GM23338 (cell line): ENCODE measurements around the gene AQP7. TPM values are rescaled to one million over a fixed set of nuclear protein-coding genes. Genes with fewer than 3 reads are reported as not detected.
"Not testable (repeated sequence)": the region's sequence is repeated elsewhere in the genome, so short reads cannot be mapped to it uniquely, and the experiment has no call there.

Experiments
- ATAC-seq: fragments of 200-7000 bp; cut with Tn5 transposase; 3 replicates; pipeline ENCODE4 v1.9.1; 2020
- DNase-seq: peaks from one replicate; pipeline ENCODE4 v3.0.0-alpha.2; 2015; ENCODE audit warnings: low spot score
- H2AFZ ChIP-seq: fragments of 200-600 bp; sonication (generic); 2 replicates; pipeline ENCODE4 v1.8.0; 2016; ENCODE audit warnings: antibody characterized with exemption, mild to moderate bottlenecking, moderate library complexity
- H3F3A ChIP-seq: fragments of 200-600 bp; sonication (generic); replicated peaks from 2 replicates; pipeline ENCODE4 v1.8.0; 2017; ENCODE audit warnings: antibody characterized with exemption, mixed run types, low read depth
- H3K27ac ChIP-seq: fragments of 200-600 bp; sonication (generic); 2 replicates; pipeline ENCODE4 v1.6.1; 2016; ENCODE audit warnings: low read depth
- H3K27me3 ChIP-seq: fragments of 200-600 bp; sonication (generic); 2 replicates; pipeline ENCODE4 v1.8.0; 2016; ENCODE audit warnings: mild to moderate bottlenecking, mixed run types, moderate library complexity; ENCODE audit not compliant: insufficient read depth
- H3K36me3 ChIP-seq: fragments of 200-600 bp; sonication (generic); 2 replicates; pipeline ENCODE4 v1.8.0; 2016; ENCODE audit warnings: mild to moderate bottlenecking; ENCODE audit not compliant: insufficient read depth
- H3K4me1 ChIP-seq: fragments of 200-600 bp; sonication (generic); 2 replicates; pipeline ENCODE4 v1.8.0; 2016; ENCODE audit warnings: mild to moderate bottlenecking, moderate library complexity; ENCODE audit not compliant: insufficient read depth
- H3K4me2 ChIP-seq: fragments of 200-600 bp; sonication (generic); 2 replicates; pipeline ENCODE4 v1.7.1; 2017; ENCODE audit warnings: mixed run types
- H3K4me3 ChIP-seq: fragments of 200-600 bp; sonication (generic); 2 replicates; pipeline ENCODE4 v1.6.1; 2016; ENCODE audit warnings: mixed run types
- H3K79me2 ChIP-seq: fragments of 200-600 bp; sonication (generic); replicated peaks from 2 replicates; pipeline ENCODE4 v1.8.0; 2017; ENCODE audit warnings: mild to moderate bottlenecking; ENCODE audit not compliant: insufficient read depth
- H3K9me2 ChIP-seq: fragments of 200-600 bp; sonication (generic); 2 replicates; pipeline ENCODE4 v1.8.0; 2017; ENCODE audit not compliant: insufficient read depth
- H4K20me1 ChIP-seq: fragments of 200-600 bp; sonication (generic); replicated peaks from 2 replicates; pipeline ENCODE4 v1.8.0; 2017; ENCODE audit warnings: mild to moderate bottlenecking; ENCODE audit not compliant: insufficient read depth
- H3K27ac Mint-ChIP-seq: 2 replicates; pipeline ENCODE4 v1.8.0; 2020; ENCODE audit warnings: inconsistent platforms, mild to moderate bottlenecking, moderate library complexity, mixed read lengths
- H3K27me3 Mint-ChIP-seq: 3 replicates; pipeline ENCODE4 v1.8.0; 2022; ENCODE audit warnings: low read depth, mild to moderate bottlenecking, moderate library complexity, mixed read lengths, inconsistent platforms; ENCODE audit not compliant: insufficient read depth, poor library complexity
- H3K36me3 Mint-ChIP-seq: 3 replicates; pipeline ENCODE4 v1.8.0; 2021; ENCODE audit warnings: low read depth, mild to moderate bottlenecking, inconsistent platforms, moderate library complexity, mixed read lengths
- H3K4me1 Mint-ChIP-seq: 3 replicates; pipeline ENCODE4 v1.8.0; 2020; ENCODE audit warnings: mild to moderate bottlenecking, inconsistent platforms, mixed read lengths
- H3K4me3 Mint-ChIP-seq: 3 replicates; pipeline ENCODE4 v1.8.0; 2021; ENCODE audit warnings: moderate library complexity, mild to moderate bottlenecking, inconsistent platforms, mixed read lengths
- H3K9me3 Mint-ChIP-seq: 3 replicates; pipeline ENCODE4 v1.8.0; 2020; ENCODE audit warnings: moderate library complexity, mild to moderate bottlenecking, inconsistent platforms, mixed read lengths
- CREB1 ChIP-seq: fragments of 250-450 bp; sonication (Bioruptor Pico); IDR thresholded peaks from 2 replicates; pipeline ENCODE4 v1.5.0; 2020; ENCODE audit warnings: low read depth, mild to moderate bottlenecking, moderate library complexity
- EZH2 ChIP-seq: fragments of 200-600 bp; sonication (generic); IDR thresholded peaks from one replicate; pipeline ENCODE4 v1.8.0; 2017; ENCODE audit warnings: antibody characterized with exemption, mild to moderate bottlenecking, low read depth; ENCODE audit not compliant: unreplicated experiment
- EZH2phosphoT487 ChIP-seq: fragments of 200-600 bp; sonication (generic); IDR thresholded peaks from one replicate; pipeline ENCODE4 v1.8.1; 2018; ENCODE audit warnings: antibody characterized with exemption; ENCODE audit not compliant: unreplicated experiment
- JUNB ChIP-seq: IDR thresholded peaks from one replicate; pipeline ENCODE4 v1.6.1; 2016; ENCODE audit warnings: antibody characterized with exemption; ENCODE audit not compliant: unreplicated experiment
- NANOG ChIP-seq: IDR thresholded peaks from 2 replicates; pipeline ENCODE4 v1.6.1; 2016; ENCODE audit warnings: antibody characterized with exemption, borderline replicate concordance
- POLR2AphosphoS5 ChIP-seq: IDR thresholded peaks from 2 replicates; pipeline ENCODE4 v1.6.1; 2016; ENCODE audit warnings: antibody characterized with exemption, low read depth
- STAT1 ChIP-seq: IDR thresholded peaks from one replicate; pipeline ENCODE4 v1.6.1; 2016; ENCODE audit warnings: antibody characterized with exemption; ENCODE audit not compliant: unreplicated experiment
- ZNF114 ChIP-seq: fragments of 250-450 bp; sonication (Bioruptor Pico); IDR thresholded peaks from 2 replicates; pipeline ENCODE4 v1.5.0; 2020; ENCODE audit warnings: mild to moderate bottlenecking, moderate library complexity
- long read RNA-seq: library from polyadenylated mRNA; unstranded; transcript quantifications from one replicate; pipeline ENCODE4 v2.0.0, GENCODE V29; 2020; ENCODE audit not compliant: unreplicated experiment
- polyA plus RNA-seq: library from polyadenylated mRNA; unstranded; fragments of >200 nt; fragmentation: Nextera tagmentation; extraction: Ambion mirVana; gene quantifications from 2 replicates; pipeline ENCODE4 v1.2.1, GENCODE V29; 2016
- total RNA-seq: library from RNA; depleted of rRNA; stranded (reverse); fragments of >200 nt; shearing (Covaris generic); gene quantifications from 2 replicates; pipeline ENCODE4 v1.2.3, GENCODE V29; 2014; rRNA removed
- TF ChIP-seq, protein P1 (sequence below), 2 experiments: fragments of 200-600 bp in 1 of 2; sonication (generic) in 1 of 2; conservative IDR thresholded peaks; 2 replicates each; pipeline versions ENCODE4 v1.5.1 to v1.6.1; 2016 to 2017; ENCODE audit warnings: antibody characterized with exemption in 2 of 2, low read depth in 2 of 2, mild to moderate bottlenecking in 2 of 2, moderate library complexity in 1 of 2
- TF ChIP-seq, protein P2 (sequence below): IDR thresholded peaks from one replicate; pipeline ENCODE4 v1.6.1; 2018; ENCODE audit warnings: antibody characterized with exemption; ENCODE audit not compliant: unreplicated experiment

Gene AQP7
- total RNA-seq: not detected in 2 replicates
- polyA plus RNA-seq: not detected in 2 replicates
- long read RNA-seq: 0 reads

DNA sequence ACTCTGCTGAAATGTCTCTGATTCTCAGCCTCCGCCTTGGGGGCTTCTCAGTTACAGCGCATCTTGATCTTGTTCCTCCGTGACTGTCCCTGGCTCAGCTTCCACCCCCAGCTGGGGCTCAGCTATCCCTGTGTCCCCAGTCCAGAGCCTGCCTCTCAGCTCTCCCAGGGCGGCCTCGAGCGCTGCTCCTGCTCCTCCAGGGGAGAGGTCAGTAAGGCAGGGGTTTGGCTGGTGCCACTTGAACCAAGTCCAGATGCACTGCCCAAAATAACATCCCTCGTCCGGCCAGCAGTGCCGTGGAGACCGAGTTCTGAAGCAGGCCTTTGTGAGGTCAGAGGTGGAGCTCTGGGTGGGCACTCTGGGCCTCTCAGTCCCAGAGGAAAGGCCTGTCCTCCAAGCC lies at the start of gene AQP7:
Gene AQP7, minus strand, starts transcription at position 198 of the 400 bp plus-strand sequence. CDS start 1,306 bp downstream, outside the sequence.
- not testable (repeated sequence) for ATAC-seq, H3K9me3 Mint-ChIP-seq
- H3K27ac Mint-ChIP-seq: peak within 1 kb of the TSS; percentile 72; the same call in 1 of the 2 replicates

DNA sequence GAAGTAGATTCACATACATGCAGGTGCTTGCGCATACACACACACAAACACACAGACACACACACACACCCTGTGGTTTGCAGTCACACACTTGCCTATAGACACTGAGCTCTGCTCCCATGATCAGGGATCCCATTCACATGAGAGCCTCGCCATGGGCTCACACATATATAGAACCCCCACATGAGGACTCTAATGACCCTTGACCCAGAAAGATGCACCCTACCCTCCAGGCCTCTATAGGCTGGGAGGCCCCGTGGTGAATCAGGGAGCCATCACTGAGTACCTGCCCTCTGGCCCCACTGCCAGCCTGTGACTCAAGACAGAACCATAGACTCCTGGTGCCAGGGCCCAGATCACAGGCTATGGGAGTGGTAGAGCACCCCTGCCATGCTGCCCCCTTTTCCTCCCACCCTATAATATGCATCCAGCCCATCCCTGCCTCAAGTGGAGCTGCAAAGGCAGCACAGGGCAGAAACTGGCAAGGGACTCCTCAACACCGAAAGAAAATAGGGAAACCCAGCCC lies 48.3 kb upstream of the AQP7 start:
- H3K4me1 ChIP-seq: peaks cover 28% of the 10 kb centered on the region
- no peak overlapping the region for H3K4me3 Mint-ChIP-seq
- no peaks in the 10 kb centered on the region for H3K36me3 Mint-ChIP-seq
- DNase-seq (no peak), ATAC-seq (no peak)
- no peaks in the 10 kb centered on the region for H3K79me2 ChIP-seq
- no peak overlapping the region for H3K4me3 ChIP-seq
- H3K4me1 Mint-ChIP-seq: peaks cover 32% of the 10 kb centered on the region
- no peaks in the 10 kb centered on the region for H3K9me3 Mint-ChIP-seq
- no peak overlapping the region for H3K27ac Mint-ChIP-seq
- TF ChIP-seq JUNB: no peak
- TF ChIP-seq ZNF114 (CRISPR knock-in tag): no peak
- no peak for TF ChIP-seq EZH2
- TF ChIP-seq EZH2phosphoT487: no peak
- no peak for TF ChIP-seq STAT1
- no peak for TF ChIP-seq POLR2AphosphoS5
- TF ChIP-seq NANOG: no peak
- TF ChIP-seq, protein P1, sequence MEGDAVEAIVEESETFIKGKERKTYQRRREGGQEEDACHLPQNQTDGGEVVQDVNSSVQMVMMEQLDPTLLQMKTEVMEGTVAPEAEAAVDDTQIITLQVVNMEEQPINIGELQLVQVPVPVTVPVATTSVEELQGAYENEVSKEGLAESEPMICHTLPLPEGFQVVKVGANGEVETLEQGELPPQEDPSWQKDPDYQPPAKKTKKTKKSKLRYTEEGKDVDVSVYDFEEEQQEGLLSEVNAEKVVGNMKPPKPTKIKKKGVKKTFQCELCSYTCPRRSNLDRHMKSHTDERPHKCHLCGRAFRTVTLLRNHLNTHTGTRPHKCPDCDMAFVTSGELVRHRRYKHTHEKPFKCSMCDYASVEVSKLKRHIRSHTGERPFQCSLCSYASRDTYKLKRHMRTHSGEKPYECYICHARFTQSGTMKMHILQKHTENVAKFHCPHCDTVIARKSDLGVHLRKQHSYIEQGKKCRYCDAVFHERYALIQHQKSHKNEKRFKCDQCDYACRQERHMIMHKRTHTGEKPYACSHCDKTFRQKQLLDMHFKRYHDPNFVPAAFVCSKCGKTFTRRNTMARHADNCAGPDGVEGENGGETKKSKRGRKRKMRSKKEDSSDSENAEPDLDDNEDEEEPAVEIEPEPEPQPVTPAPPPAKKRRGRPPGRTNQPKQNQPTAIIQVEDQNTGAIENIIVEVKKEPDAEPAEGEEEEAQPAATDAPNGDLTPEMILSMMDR (conservative IDR thresholded peaks at IDR 0.05; ENCODE audit: low read depth in 2 of 2): no peak
- no peak for TF ChIP-seq CREB1 (CRISPR knock-in tag)
- no peaks in the 10 kb centered on the region for H3K9me2 ChIP-seq
- peaks cover 26% of the 10 kb centered on the region for H3K27me3 ChIP-seq
- H4K20me1 ChIP-seq: no peaks in the 10 kb centered on the region
- H3K27ac ChIP-seq: no peak overlapping the region
- H3K36me3 ChIP-seq: no peaks in the 10 kb centered on the region
- H3K4me2 ChIP-seq: no peak overlapping the region
- H2AFZ ChIP-seq: no peak overlapping the region
- H3F3A ChIP-seq: 0 out of 2 replicates have a peak, but pooled peaks cover 8% of the 10 kb centered on the region
- peaks cover 36% of the 10 kb centered on the region for H3K27me3 Mint-ChIP-seq

More for the DNA sequence above, at the start of gene AQP7:
- H3K27ac ChIP-seq, H3K27me3 Mint-ChIP-seq, H3K4me3 Mint-ChIP-seq, H2AFZ ChIP-seq, H3K4me1 ChIP-seq, DNase-seq, H3K79me2 ChIP-seq, H3K4me2 ChIP-seq, H3K9me2 ChIP-seq, H3K27me3 ChIP-seq, H4K20me1 ChIP-seq, H3K36me3 ChIP-seq, H3K36me3 Mint-ChIP-seq, H3K4me1 Mint-ChIP-seq, H3K4me3 ChIP-seq, H3F3A ChIP-seq: not testable (repeated sequence)

DNA sequence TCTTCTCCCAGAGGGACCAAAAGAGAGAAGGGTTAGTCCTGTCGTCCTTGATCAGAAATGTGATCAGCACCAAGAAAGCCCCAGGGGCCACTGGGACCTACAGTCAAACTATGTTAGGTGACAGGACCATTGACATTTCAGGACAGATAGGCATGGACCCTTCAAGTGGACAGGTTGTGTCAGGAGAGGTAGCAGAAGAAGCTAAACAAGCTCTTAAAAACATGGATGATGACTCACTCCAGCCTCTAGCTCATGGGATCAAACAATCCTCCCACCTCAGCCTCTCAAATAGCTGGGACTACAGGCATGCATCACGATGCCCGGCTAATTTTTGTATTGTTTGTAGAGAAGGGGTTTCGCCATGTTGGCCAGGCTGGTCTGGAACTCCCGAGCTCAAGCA lies 47.3 kb upstream of the AQP7 start:
- H3K4me3 ChIP-seq: no peak overlapping the region
- H3K27me3 Mint-ChIP-seq: peaks cover 36% of the 10 kb centered on the region
- H3K4me2 ChIP-seq: no peak overlapping the region
- no peaks in the 10 kb centered on the region for H3K9me3 Mint-ChIP-seq
- H3K27me3 ChIP-seq: peaks cover 26% of the 10 kb centered on the region
- H3K79me2 ChIP-seq: no peaks in the 10 kb centered on the region
- ATAC-seq: no peak
- H3K4me1 Mint-ChIP-seq: peaks cover 39% of the 10 kb centered on the region
- H3K36me3 ChIP-seq: no peaks in the 10 kb centered on the region
- no peaks in the 10 kb centered on the region for H4K20me1 ChIP-seq
- no peak overlapping the region for H3K4me3 Mint-ChIP-seq
- no peak overlapping the region for H3K27ac ChIP-seq
- H3K27ac Mint-ChIP-seq: no peak overlapping the region
- peaks cover 31% of the 10 kb centered on the region for H3K4me1 ChIP-seq
- no peaks in the 10 kb centered on the region for H3K36me3 Mint-ChIP-seq
- no peaks in the 10 kb centered on the region for H3K9me2 ChIP-seq
- 0 out of 2 replicates have a peak, but pooled peaks cover 8% of the 10 kb centered on the region for H3F3A ChIP-seq
- H2AFZ ChIP-seq: no peak overlapping the region
- no peak for DNase-seq
- TF ChIP-seq STAT1 (no peak), JUNB (no peak), EZH2 (no peak), EZH2phosphoT487 (no peak)
- TF ChIP-seq, protein P2, sequence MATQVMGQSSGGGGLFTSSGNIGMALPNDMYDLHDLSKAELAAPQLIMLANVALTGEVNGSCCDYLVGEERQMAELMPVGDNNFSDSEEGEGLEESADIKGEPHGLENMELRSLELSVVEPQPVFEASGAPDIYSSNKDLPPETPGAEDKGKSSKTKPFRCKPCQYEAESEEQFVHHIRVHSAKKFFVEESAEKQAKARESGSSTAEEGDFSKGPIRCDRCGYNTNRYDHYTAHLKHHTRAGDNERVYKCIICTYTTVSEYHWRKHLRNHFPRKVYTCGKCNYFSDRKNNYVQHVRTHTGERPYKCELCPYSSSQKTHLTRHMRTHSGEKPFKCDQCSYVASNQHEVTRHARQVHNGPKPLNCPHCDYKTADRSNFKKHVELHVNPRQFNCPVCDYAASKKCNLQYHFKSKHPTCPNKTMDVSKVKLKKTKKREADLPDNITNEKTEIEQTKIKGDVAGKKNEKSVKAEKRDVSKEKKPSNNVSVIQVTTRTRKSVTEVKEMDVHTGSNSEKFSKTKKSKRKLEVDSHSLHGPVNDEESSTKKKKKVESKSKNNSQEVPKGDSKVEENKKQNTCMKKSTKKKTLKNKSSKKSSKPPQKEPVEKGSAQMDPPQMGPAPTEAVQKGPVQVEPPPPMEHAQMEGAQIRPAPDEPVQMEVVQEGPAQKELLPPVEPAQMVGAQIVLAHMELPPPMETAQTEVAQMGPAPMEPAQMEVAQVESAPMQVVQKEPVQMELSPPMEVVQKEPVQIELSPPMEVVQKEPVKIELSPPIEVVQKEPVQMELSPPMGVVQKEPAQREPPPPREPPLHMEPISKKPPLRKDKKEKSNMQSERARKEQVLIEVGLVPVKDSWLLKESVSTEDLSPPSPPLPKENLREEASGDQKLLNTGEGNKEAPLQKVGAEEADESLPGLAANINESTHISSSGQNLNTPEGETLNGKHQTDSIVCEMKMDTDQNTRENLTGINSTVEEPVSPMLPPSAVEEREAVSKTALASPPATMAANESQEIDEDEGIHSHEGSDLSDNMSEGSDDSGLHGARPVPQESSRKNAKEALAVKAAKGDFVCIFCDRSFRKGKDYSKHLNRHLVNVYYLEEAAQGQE: no peak
- TF ChIP-seq, protein P1 (conservative IDR thresholded peaks at IDR 0.05; ENCODE audit: low read depth in 2 of 2): no peak
